ENCODE results near the gene ZC3H8.
"Not testable (repeated sequence)": the region's sequence is repeated elsewhere in the genome, so short reads cannot be mapped to it uniquely, and the experiment has no call there.

Gene ZC3H8

DNA sequence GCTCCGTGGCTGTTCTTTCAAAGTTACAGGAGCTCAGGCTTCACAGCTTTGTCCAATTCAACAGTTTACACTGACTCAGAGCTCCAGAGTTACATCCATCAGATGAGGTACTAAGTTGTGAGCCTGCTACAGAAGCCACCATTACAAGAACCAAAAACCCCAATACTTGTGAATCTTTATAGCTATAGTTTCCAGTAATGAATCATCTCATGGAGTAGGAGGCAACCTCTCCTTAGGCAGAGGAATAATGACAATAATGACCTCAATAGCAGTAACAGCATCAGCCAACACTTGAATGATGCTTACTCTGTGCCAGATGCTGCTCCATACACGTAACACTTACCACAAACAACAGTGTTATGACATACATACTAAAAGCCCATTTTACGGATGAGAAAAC is 3.6 kb downstream of the ZC3H8 start:
- H3K9me3 ChIP-seq (ENCODE audit: low read length), result peaks cover 7% of the 10 kb centered on the region
- H3K36me3 ChIP-seq (ENCODE audit: insufficient read depth, low read length), result peaks cover 20% of the 10 kb centered on the region
- H2AFZ ChIP-seq (ENCODE audit: low read depth, low read length), result no peak overlapping the region
- no peaks in the 10 kb centered on the region for H3K27me3 ChIP-seq (ENCODE audit: insufficient read depth, low read length)
- no peak overlapping the region for H3K4me3 ChIP-seq (ENCODE audit: low read length)
- peaks cover 3% of the 10 kb centered on the region for H3K4me1 ChIP-seq (ENCODE audit: insufficient read depth, low read length)

DNA sequence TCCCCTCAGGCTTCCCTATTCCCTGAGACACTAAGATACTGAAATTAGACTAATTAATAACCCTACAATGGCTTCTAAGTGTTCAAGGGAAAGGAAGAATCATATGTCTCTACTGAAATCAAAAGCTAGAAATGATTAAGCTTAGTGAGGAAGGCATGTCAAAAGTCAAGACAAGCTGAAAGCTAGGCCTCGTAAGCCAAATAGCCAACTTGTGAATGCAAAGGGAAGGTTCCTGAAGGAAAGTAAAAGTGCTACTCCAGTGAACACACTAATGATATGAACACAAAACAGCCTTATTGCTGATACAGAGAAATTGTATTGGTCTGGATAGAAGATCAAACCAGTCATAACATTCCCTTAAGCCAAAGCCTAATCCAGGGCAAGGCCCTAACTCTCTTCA is 10.0 kb downstream of the ZC3H8 start:
- no peak overlapping the region for H3K4me3 ChIP-seq (ENCODE audit: low read length)
- H3K4me1 ChIP-seq (ENCODE audit: insufficient read depth, low read length), result peaks cover 10% of the 10 kb centered on the region
- H3K27me3 ChIP-seq (ENCODE audit: insufficient read depth, low read length), result no peaks in the 10 kb centered on the region
- H3K36me3 ChIP-seq (ENCODE audit: insufficient read depth, low read length), result peaks cover 33% of the 10 kb centered on the region
- H3K9me3 ChIP-seq (ENCODE audit: low read length), result peaks cover 16% of the 10 kb centered on the region
- no peak overlapping the region for H2AFZ ChIP-seq (ENCODE audit: low read depth, low read length)

DNA sequence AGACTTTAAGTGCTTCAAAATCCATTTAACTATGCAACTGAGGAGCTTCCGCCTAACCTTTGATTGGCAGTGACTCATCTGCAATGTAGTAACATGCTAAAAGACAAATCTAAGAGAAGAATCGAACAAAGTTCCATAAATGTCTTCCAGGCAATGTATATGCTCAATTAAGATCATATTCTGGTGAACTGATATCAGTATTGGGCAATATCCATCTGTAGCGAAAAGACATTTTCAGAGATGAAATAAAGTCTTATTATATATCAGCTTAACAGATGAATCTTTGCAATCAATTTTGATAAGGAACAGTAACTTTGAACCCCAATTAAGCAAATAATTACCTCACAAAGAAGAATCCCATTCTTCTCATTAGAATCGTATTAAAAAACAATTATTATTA is 11.6 kb downstream of the ZC3H8 start:
- Histone ChIP-seq H3K36me3 (ENCODE audit: insufficient read depth, low read length) (peaks cover 31% of the 10 kb centered on the region), H3K27me3 (ENCODE audit: insufficient read depth, low read length) (no peaks in the 10 kb centered on the region), H3K4me3 (ENCODE audit: low read length) (no peak overlapping the region), H2AFZ (ENCODE audit: low read depth, low read length) (no peak overlapping the region), H3K4me1 (ENCODE audit: insufficient read depth, low read length) (peaks cover 10% of the 10 kb centered on the region), H3K9me3 (ENCODE audit: low read length) (peaks cover 16% of the 10 kb centered on the region)

DNA sequence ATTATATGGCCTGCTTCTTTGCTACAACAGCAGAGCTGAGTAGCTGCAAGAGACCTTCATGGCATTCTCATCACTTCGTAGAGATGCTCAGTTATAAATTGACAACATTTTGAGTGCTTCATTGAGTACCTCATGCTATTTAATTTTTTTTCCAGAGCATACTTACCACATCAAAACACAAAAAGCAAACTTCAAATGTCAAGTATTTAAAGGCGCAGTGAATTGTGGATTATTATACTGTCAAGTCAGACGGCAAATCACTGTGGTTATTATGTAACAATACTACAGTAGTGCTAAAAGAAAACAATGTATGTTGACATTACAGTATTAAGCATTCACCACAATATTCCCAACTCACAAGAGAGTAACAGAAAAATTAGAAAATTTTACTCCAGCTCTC is 12.5 kb downstream of the ZC3H8 start:
- Histone ChIP-seq H3K4me1 (ENCODE audit: insufficient read depth, low read length) (peaks cover 10% of the 10 kb centered on the region), H3K36me3 (ENCODE audit: insufficient read depth, low read length) (peaks cover 26% of the 10 kb centered on the region), H2AFZ (ENCODE audit: low read depth, low read length) (no peak overlapping the region), H3K4me3 (ENCODE audit: low read length) (no peak overlapping the region), H3K9me3 (ENCODE audit: low read length) (peaks cover 16% of the 10 kb centered on the region), H3K27me3 (ENCODE audit: insufficient read depth, low read length) (no peaks in the 10 kb centered on the region)

DNA sequence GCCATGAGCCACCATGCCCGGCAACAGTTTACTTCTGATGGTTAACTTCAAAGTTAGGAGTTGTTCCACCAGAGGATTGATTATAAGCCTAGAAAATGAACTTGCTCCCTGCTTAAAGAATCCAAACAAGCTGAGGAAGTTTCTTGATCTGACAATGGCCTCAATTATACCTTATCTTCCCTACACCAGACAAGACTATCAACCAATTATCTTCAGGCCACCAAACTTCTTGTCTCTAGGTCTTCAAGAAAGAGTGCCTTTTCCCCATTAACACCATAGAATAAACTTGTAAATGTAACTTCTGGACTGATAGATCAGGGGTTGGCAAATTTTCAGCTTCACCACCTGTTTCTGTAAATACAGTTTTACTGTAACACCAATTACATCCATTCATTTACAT is 15.0 kb downstream of the ZC3H8 start:
- peaks cover 10% of the 10 kb centered on the region for H3K4me1 ChIP-seq (ENCODE audit: insufficient read depth, low read length)
- no peaks in the 10 kb centered on the region for H3K9me3 ChIP-seq (ENCODE audit: low read length)
- H3K27me3 ChIP-seq (ENCODE audit: insufficient read depth, low read length), result no peaks in the 10 kb centered on the region
- H3K36me3 ChIP-seq (ENCODE audit: insufficient read depth, low read length), result peaks cover 16% of the 10 kb centered on the region
- H3K4me3 ChIP-seq (ENCODE audit: low read length), result no peak overlapping the region
- no peak overlapping the region for H2AFZ ChIP-seq (ENCODE audit: low read depth, low read length)

DNA sequence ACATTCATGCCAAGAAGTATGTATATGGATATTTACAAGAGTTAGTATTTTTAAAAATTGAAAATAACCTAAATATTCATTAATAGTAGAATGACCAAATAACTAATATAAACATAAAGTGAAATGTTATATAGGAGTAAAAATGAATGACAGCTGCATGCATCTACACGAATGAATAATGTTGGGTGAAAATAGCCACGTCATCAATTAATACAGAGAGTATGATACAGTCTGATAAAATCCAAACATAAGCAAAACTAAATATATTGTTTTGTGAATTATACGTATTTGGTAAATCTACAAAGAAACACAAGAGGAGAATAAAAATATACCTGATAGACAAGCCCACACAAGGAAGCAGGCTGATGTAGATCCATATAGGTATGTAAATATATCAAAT is 24.5 kb downstream of the ZC3H8 start:
- H3K27me3 ChIP-seq (ENCODE audit: insufficient read depth, low read length), result no peaks in the 10 kb centered on the region
- H3K36me3 ChIP-seq (ENCODE audit: insufficient read depth, low read length), result peaks cover 11% of the 10 kb centered on the region
- no peaks in the 10 kb centered on the region for H3K9me3 ChIP-seq (ENCODE audit: low read length)
- H3K4me1 ChIP-seq (ENCODE audit: insufficient read depth, low read length), result no peaks in the 10 kb centered on the region
- H3K4me3 ChIP-seq (ENCODE audit: low read length), result no peak overlapping the region
- no peak overlapping the region for H2AFZ ChIP-seq (ENCODE audit: low read depth, low read length)

DNA sequence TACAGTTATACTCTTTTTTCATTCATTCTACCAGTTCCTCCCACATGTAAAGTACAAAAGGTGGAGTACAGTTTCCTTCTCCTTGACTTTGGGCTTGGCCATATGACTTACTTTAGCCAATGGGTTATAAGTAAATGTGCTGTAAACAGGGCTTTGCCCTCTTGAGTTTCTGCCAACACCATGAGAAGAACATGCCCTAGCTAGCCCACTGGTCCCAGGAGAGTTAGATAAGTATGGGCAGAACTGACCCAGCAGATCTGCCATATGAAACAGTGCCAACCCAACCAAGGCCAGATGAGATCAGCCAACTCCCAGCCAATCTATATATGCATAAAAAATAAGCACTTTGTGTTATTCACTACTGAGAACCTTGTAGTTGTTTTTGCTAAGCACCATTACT is 25.5 kb downstream of the ZC3H8 start:
- Histone ChIP-seq H3K36me3 (ENCODE audit: insufficient read depth, low read length) (peaks cover 9% of the 10 kb centered on the region), H3K4me1 (ENCODE audit: insufficient read depth, low read length) (no peaks in the 10 kb centered on the region), H3K27me3 (ENCODE audit: insufficient read depth, low read length) (no peaks in the 10 kb centered on the region), H3K4me3 (ENCODE audit: low read length) (no peak overlapping the region), H3K9me3 (ENCODE audit: low read length) (no peaks in the 10 kb centered on the region), H2AFZ (ENCODE audit: low read depth, low read length) (no peak overlapping the region)

DNA sequence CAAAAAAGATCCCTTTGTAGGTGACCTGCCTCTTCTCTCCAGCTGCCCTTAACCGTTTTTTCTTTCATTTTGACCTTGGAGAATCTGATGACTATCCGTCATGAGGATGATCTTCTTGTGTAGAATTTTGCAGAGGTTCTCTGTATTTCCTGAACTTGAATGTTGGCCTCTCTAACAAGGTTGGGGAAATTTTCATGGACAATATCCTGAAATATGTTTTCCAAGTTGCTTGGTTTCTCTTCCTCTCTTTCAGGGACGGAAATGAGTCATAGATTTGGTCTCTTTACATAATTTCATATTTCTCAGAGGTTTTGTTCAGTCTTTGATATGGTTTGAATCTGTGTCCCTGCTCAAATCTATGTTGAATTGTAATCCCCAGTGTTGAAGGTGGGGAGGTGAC is 34.0 kb downstream of the ZC3H8 start:
- Histone ChIP-seq H2AFZ (ENCODE audit: low read depth, low read length) (no peak overlapping the region), H3K27me3 (ENCODE audit: insufficient read depth, low read length) (no peaks in the 10 kb centered on the region), H3K4me1 (ENCODE audit: insufficient read depth, low read length) (no peaks in the 10 kb centered on the region), H3K9me3 (ENCODE audit: low read length) (peaks cover 12% of the 10 kb centered on the region), H3K4me3 (ENCODE audit: low read length) (no peak overlapping the region), H3K36me3 (ENCODE audit: insufficient read depth, low read length) (peaks cover 12% of the 10 kb centered on the region)

DNA sequence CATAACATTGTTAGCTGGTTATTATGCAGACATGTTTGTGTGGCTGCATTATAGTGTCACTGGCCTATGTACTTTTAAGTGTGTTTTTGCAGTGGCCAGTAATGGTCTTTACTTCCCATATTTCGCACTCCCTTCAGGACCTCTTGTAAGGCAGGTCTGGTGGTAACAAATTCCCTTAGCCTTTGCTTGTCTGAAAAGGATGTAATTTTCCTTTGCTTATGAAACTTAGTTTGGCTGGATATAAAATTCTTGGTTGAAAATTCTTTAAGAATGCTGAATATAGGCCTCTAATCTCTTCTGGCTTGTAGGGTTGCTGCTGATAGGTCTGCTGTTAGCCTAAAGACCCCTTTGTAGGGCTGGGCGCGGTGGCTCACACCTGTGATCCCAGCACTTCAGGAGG is 34.7 kb downstream of the ZC3H8 start:
- Histone ChIP-seq H2AFZ (ENCODE audit: low read depth, low read length) (no peak overlapping the region), H3K9me3 (ENCODE audit: low read length) (peaks cover 12% of the 10 kb centered on the region), H3K36me3 (ENCODE audit: insufficient read depth, low read length) (peaks cover 14% of the 10 kb centered on the region), H3K4me1 (ENCODE audit: insufficient read depth, low read length) (no peaks in the 10 kb centered on the region), H3K4me3 (ENCODE audit: low read length) (no peak overlapping the region), H3K27me3 (ENCODE audit: insufficient read depth, low read length) (no peaks in the 10 kb centered on the region)

DNA sequence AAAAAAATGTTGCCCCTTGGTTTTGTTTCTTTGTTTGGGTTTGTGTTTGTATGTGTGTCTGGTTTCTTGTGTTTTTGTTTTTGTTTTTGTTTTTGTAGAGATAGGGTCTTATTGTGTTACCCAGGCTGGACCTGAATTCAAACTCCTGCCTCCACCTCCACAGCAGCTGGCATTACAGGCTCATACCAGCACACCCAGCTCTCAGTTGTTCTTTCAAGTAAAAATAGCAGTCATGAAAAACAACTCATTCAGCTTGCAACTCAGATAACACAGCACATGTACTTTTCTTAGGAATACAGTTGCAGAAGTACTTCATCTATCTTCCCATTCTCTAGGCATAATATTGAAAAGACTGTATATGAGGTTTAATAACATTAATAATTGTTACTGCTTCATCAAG is 37.0 kb downstream of the ZC3H8 start:
- H3K36me3 ChIP-seq (ENCODE audit: insufficient read depth, low read length), result peaks cover 21% of the 10 kb centered on the region
- no peaks in the 10 kb centered on the region for H3K4me1 ChIP-seq (ENCODE audit: insufficient read depth, low read length)
- H3K4me3 ChIP-seq (ENCODE audit: low read length), result no peak overlapping the region
- peaks cover 15% of the 10 kb centered on the region for H3K9me3 ChIP-seq (ENCODE audit: low read length)
- no peaks in the 10 kb centered on the region for H3K27me3 ChIP-seq (ENCODE audit: insufficient read depth, low read length)
- H2AFZ ChIP-seq (ENCODE audit: low read depth, low read length), result no peak overlapping the region

DNA sequence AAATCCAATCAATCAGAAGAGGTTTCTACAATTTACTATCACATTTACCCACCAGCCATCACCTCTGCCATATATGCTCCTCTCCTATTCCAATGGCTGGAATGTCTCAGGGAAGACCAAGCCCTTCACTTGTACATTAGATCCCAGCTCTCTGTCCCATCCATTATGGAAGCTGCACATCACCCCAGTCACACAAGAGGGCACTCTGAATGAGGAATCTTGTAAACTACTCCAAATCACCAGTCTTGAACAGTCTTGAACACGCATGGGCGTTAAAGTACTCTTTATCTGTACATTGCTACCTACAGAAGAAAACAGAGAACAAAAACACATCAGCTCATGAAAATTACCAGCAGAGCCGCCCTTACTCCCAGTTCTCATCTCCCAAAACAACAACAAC is 38.7 kb downstream of the ZC3H8 start:
- H3K9me3 ChIP-seq (ENCODE audit: low read length), result peaks cover 16% of the 10 kb centered on the region
- H3K27me3 ChIP-seq (ENCODE audit: insufficient read depth, low read length), result no peaks in the 10 kb centered on the region
- no peak overlapping the region for H3K4me3 ChIP-seq (ENCODE audit: low read length)
- H3K4me1 ChIP-seq (ENCODE audit: insufficient read depth, low read length), result no peaks in the 10 kb centered on the region
- no peak overlapping the region for H2AFZ ChIP-seq (ENCODE audit: low read depth, low read length)
- H3K36me3 ChIP-seq (ENCODE audit: insufficient read depth, low read length), result peaks cover 24% of the 10 kb centered on the region

DNA sequence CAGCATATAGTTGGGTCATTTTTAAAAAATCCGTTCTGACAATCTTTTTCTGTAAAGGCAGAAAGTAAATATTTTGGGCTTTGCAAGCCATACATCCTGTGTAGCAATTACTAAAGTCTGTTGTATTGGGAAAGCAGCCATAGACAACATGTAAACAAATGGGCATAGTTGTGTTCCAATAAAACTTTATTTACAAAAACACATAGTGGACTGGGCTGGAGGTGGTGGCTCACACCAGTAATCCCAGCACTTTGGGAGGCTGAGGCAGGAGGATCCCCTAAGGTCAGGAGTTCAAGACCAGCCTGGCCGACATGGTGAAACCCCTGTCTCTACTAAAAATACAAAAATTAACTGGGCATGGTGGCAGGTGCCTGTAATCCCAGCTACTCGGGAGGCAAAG is 46.9 kb downstream of the ZC3H8 start:
- not testable (repeated sequence) for H3K27me3 ChIP-seq (ENCODE audit: insufficient read depth, low read length); H3K4me1 ChIP-seq (ENCODE audit: insufficient read depth, low read length); H3K4me3 ChIP-seq (ENCODE audit: low read length); H2AFZ ChIP-seq (ENCODE audit: low read depth, low read length); H3K36me3 ChIP-seq (ENCODE audit: insufficient read depth, low read length)
- peaks cover 12% of the 10 kb centered on the region for H3K9me3 ChIP-seq (ENCODE audit: low read length)

DNA sequence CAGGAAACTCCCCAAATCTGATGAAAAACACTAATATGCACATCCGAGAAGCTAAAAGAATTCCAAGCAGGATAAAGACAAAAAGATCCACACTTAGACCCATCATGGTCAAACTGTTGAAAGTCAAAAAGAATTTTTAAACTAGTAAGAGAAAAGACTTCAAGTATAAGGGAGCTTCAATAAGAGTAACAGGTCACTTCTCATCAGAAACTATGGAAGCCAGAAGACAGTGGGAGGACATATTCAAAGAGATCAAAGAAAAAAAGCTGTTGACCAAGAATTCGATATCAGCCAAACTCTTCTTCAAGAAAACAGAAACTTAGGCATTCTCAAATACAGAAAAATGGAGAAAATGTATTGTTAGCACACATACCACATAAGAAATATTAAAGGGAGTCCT is 50.4 kb downstream of the ZC3H8 start:
- Histone ChIP-seq H3K36me3 (ENCODE audit: insufficient read depth, low read length) (no peaks in the 10 kb centered on the region), H3K4me3 (ENCODE audit: low read length) (no peak overlapping the region)

DNA sequence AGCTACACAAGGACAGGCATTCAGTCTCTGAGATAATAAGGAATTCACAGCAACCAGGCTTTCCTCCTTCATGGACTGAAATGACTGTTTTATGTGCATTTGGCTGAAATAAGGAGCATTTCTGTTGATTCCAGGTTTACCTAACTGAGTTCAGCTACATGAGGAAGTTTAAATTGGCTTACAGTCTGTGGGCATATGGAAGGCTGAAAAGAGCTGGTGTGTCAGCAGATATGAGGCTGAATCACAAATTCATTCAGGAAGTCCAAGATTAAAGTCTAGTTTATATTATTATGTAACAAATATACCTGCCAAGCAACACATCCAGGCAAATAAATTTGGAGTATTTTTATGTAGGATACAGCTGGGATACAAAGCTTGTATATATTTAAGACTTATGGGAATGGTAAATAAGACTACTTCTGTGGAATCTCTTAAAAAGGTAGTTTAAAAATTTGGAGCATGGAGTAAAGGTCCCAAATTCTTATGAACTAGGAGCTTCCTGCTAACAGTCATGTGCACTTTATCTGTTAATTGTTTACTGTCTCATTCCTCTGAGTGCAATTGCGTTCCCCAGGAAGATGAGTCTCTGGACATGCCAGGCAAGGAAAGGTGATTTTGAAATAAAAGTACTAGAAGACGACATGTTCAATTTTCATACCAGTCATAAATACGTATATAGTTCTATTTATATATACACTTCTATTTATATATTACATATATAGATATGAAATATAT is 53.0 kb downstream of the ZC3H8 start:
- H3K27me3 ChIP-seq (ENCODE audit: insufficient read depth, low read length), result no peaks in the 10 kb centered on the region
- peaks cover 7% of the 10 kb centered on the region for H3K9me3 ChIP-seq (ENCODE audit: low read length)
- H2AFZ ChIP-seq (ENCODE audit: low read depth, low read length), result no peak overlapping the region
- H3K36me3 ChIP-seq (ENCODE audit: insufficient read depth, low read length), result no peaks in the 10 kb centered on the region
- H3K4me3 ChIP-seq (ENCODE audit: low read length), result no peak overlapping the region
- no peaks in the 10 kb centered on the region for H3K4me1 ChIP-seq (ENCODE audit: insufficient read depth, low read length)

More for the DNA sequence above, 50.4 kb downstream of the ZC3H8 start:
- Histone ChIP-seq H3K27me3 (ENCODE audit: insufficient read depth, low read length) (no peaks in the 10 kb centered on the region), H3K4me1 (ENCODE audit: insufficient read depth, low read length) (no peaks in the 10 kb centered on the region), H2AFZ (ENCODE audit: low read depth, low read length) (no peak overlapping the region), H3K9me3 (ENCODE audit: low read length) (peaks cover 7% of the 10 kb centered on the region)
